Pancreas (tissue), 10 donors: Measurements from ENCODE around the gene GALM. TPM values are rescaled to one million over a fixed set of nuclear protein-coding genes. Genes with fewer than 3 reads are reported as not detected.

Source experiments
- ATAC-seq, 4 donors: fragments of 200-7000 bp; cut with Tn5 transposase; one replicate each; pipeline versions ENCODE4 v1.8.0 to v1.9.1; 2020; ENCODE audit warnings: mild to moderate bottlenecking in 4 of 4, moderate library complexity in 4 of 4
- DNase-seq, 6 donors: peaks; one replicate each; pipeline ENCODE4 v3.0.0-alpha.2; 2020
- FAIRE-seq: peaks from 2 replicates; lab custom pipeline; 2012; peaks lifted over from hg19 to GRCh38; lab: Jason Lieb, UNC
- H3K27ac ChIP-seq, 4 donors: fragments of 200-600 bp; sonication (generic); 1 replicate in 3 of 4; 2 replicates in 1 of 4; pipeline versions ENCODE4 v1.5.0 to v1.8.0; 2020
- H3K27me3 ChIP-seq, 4 donors: fragments of 200-600 bp; one replicate each; pipeline ENCODE4 v1.8.0; 2021
- H3K36me3 ChIP-seq, 3 donors: fragments of 200-600 bp; sonication (generic) in 1 of 3; one replicate each; pipeline versions ENCODE4 v1.5.0 to v1.8.0; 2020 to 2021
- H3K4me1 ChIP-seq, 3 donors: fragments of 200-600 bp; one replicate each; pipeline ENCODE4 v1.8.0; 2021
- H3K4me3 ChIP-seq, 4 donors: fragments of 200-600 bp; sonication (generic) in 2 of 4; one replicate each; pipeline versions ENCODE4 v1.5.0 to v1.8.0; 2020 to 2021
- H3K9me3 ChIP-seq, 4 donors: fragments of 200-600 bp; one replicate each; pipeline ENCODE4 v1.8.0; 2021
- WGBS, 2 donors: extraction: QIAGEN DNeasy Blood & Tissue Kit; methylation state at CpG; one replicate each; pipeline ENCODE4 v1.1.7; 2013; 5-methylcytosine and 5-hydroxymethylcytosine counted together
- intact Hi-C, 3 donors: fragments of 100-400 bp; cut with DNase I; formaldehyde crosslinking; loops; one replicate each; pipeline versions ENCODE4 v1.11.1 to v1.14.2; 2022
- polyA plus RNA-seq, 2 donors: library from polyadenylated mRNA; stranded (reverse); fragments of 200-250 nt; gene quantifications; one replicate each; pipeline ENCODE4 v1.2.3, GENCODE V29; 2013
- total RNA-seq, 6 donors: library from RNA; stranded (reverse); fragmentation: NEBNext Ultra II Directional in 4 of 6; extraction: Animal tissue kit (Norgen Biotek cat#: 25700) in 4 of 6; gene quantifications; one replicate each; pipeline versions ENCODE4 v1.2.1 to v1.2.4, GENCODE V29; 2021 to 2023
- TF ChIP-seq, protein P1 (sequence below), 4 donors: fragments of 200-600 bp; sonication (generic) in 3 of 4; IDR thresholded peaks; one replicate each; pipeline versions ENCODE4 v1.5.0 to v1.8.0; 2021; ENCODE audit warnings: antibody characterized with exemption in 4 of 4
- donor health status: healthy with polysubstance abuse.
- donor health status: DM: no; HTN: no; CAD: no; lungs with moderate emphysema.
- donor health status: DM: no; HTN: no; CAD: no.
- donor health status: control.
- donor health status: control.
- donor health status: Bipolar disorder and iron deficiency.
- donor health status: DM: yes; HTN: yes; CAD: no.
- donor health status: DM: no; HTN: no; CAD: no.
- donor health status: DM: no; HTN: no; CAD: no.
- donor health status: DM: yes; HTN: yes; CAD: no.

The GALM gene
- total and polyA plus RNA-seq, 8 donors: 5.4 to 10.9 (median 7.4) TPM

DNA sequence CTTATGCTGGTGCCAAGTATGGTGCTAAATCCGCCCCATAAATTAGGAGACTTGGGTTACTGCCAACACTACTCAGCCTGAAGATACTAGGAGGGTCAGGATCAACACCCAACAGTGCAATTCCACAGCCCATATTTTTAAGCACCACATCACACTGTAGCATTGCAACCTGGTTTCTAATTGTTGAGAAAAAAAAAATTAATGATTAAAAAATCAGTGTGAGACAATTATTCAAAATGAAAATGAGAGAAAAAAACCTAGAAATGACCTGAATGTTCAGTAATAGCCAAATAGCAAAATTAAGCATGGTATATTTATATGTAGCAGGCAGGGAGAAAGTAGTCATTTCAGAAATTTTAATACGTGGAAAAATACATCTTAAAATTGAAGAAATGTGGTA is 33.9 kb upstream of the GALM start:
- Histone ChIP-seq H3K36me3 (no peaks in the 10 kb centered on the region), H3K9me3 (no peaks in the 10 kb centered on the region), H3K27ac (no peak overlapping the region), H3K27me3 (no peaks in the 10 kb centered on the region), H3K4me1 (peaks cover 0 to 5% (median 0%) of the 10 kb centered on the region in 3 donors), H3K4me3 (no peak overlapping the region)
- 77 to 79% methylated on average over 2 of the region's 2 CpGs for WGBS, 2 donors
- no peak for ATAC-seq
- FAIRE-seq: no peak
- intact Hi-C loops: no loop called here
- DNase-seq: no peak
- TF ChIP-seq, protein P1, sequence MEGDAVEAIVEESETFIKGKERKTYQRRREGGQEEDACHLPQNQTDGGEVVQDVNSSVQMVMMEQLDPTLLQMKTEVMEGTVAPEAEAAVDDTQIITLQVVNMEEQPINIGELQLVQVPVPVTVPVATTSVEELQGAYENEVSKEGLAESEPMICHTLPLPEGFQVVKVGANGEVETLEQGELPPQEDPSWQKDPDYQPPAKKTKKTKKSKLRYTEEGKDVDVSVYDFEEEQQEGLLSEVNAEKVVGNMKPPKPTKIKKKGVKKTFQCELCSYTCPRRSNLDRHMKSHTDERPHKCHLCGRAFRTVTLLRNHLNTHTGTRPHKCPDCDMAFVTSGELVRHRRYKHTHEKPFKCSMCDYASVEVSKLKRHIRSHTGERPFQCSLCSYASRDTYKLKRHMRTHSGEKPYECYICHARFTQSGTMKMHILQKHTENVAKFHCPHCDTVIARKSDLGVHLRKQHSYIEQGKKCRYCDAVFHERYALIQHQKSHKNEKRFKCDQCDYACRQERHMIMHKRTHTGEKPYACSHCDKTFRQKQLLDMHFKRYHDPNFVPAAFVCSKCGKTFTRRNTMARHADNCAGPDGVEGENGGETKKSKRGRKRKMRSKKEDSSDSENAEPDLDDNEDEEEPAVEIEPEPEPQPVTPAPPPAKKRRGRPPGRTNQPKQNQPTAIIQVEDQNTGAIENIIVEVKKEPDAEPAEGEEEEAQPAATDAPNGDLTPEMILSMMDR (IDR thresholded peaks at IDR 0.05): no peak

DNA sequence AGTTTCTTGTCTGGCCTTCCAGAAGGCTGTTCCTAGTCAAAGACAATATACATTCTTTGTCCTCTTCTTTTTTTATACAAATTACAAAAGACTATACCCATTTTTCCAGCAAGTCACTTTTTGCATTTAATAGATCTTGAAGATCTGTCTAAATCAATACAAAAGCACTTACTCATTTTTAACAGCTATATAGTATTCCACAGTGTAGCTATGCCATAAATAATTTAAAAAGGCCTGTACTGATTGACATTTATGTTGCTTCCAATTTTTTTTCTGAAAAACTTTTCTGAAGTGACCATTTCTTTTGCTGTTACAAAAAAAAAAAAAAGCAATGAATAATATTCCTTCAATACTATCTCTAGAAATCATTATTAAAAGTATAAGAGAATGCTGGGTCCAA is 32.9 kb upstream of the GALM start:
- no peak overlapping the region for H3K27ac ChIP-seq
- H3K36me3 ChIP-seq: no peaks in the 10 kb centered on the region
- no peak for DNase-seq
- no peak for FAIRE-seq
- ATAC-seq: no peak
- H3K27me3 ChIP-seq: no peaks in the 10 kb centered on the region
- intact Hi-C loops: no loop called here
- TF ChIP-seq, protein P1 (IDR thresholded peaks at IDR 0.05): no peak
- no peak overlapping the region for H3K4me3 ChIP-seq
- no peaks in the 10 kb centered on the region for H3K9me3 ChIP-seq
- no peaks in the 10 kb centered on the region for H3K4me1 ChIP-seq

GRCh38 chr2:38633895-38634294 is 32.0 kb upstream of the GALM start:
- intact Hi-C loops: no loop called here
- no peak for ATAC-seq
- 34 to 57% methylated on average over 2 of the region's 2 CpGs for WGBS, 2 donors
- FAIRE-seq: no peak
- no peaks in the 10 kb centered on the region for H3K9me3 ChIP-seq
- no peak for DNase-seq
- TF ChIP-seq, protein P1 (IDR thresholded peaks at IDR 0.05): no peak
- H3K4me1 ChIP-seq: no peaks in the 10 kb centered on the region
- no peaks in the 10 kb centered on the region for H3K27me3 ChIP-seq
- no peak overlapping the region for H3K27ac ChIP-seq
- no peaks in the 10 kb centered on the region for H3K36me3 ChIP-seq
- no peak overlapping the region for H3K4me3 ChIP-seq

GRCh38 chr2:38634684-38635083 is 31.2 kb upstream of the GALM start:
- FAIRE-seq (no peak), DNase-seq (no peak), ATAC-seq (peak in 1 of 4 donors; percentile 21)
- no peaks in the 10 kb centered on the region for H3K4me1 ChIP-seq
- H3K27me3 ChIP-seq: no peaks in the 10 kb centered on the region
- H3K36me3 ChIP-seq: no peaks in the 10 kb centered on the region
- 27 to 28% methylated on average over 3 of the region's 3 CpGs for WGBS, 2 donors
- no peak overlapping the region for H3K27ac ChIP-seq
- TF ChIP-seq, protein P1 (IDR thresholded peaks at IDR 0.05): no peak
- no peak overlapping the region for H3K4me3 ChIP-seq
- intact Hi-C loops: no loop called here
- H3K9me3 ChIP-seq: no peaks in the 10 kb centered on the region

DNA sequence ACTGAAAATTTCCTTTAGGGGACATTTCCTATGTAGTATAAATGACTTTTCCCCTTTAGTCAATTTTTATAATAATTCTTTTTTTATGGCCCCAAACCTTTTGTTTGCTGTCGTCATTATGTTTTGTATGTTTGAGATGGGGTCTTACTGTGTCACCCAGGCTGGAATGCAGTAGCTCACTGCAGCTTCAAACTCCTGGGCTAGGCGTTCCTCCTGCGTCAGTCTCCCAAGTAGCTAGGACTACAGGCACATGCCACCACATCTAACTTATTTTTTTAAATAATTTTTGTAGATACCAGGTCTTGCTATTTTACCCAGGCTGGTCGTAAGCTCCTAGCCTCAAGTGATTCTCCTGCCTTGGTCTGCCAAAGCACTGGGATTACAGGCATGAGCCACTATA is 30.8 kb upstream of the GALM start:
- 90 to 92% methylated on average over 4 of the region's 4 CpGs for WGBS, 2 donors
- TF ChIP-seq, protein P1 (IDR thresholded peaks at IDR 0.05): no peak
- Histone ChIP-seq H3K27me3 (no peaks in the 10 kb centered on the region), H3K9me3 (no peaks in the 10 kb centered on the region), H3K4me3 (no peak overlapping the region), H3K27ac (no peak overlapping the region), H3K4me1 (no peaks in the 10 kb centered on the region), H3K36me3 (no peaks in the 10 kb centered on the region)
- ATAC-seq (no peak), DNase-seq (no peak), FAIRE-seq (no peak)
- intact Hi-C loops: no loop called here
